ENCODE results near the gene COLEC11. TPM values are rescaled to one million over a fixed set of nuclear protein-coding genes. Genes with fewer than 3 reads are reported as not detected.

COLEC11 gene
- total RNA-seq, 2 experiments from 2014 or later = 1.7 TPM; not detected in 1

GRCh38 chr2:3633089-3633981 is 38.4 kb downstream of the COLEC11 start:
- intact Hi-C loops (cut with micrococcal nuclease; ENCODE audit: unreplicated experiment) = no loop called here
- H4K20me1 ChIP-seq (ENCODE audit: insufficient read depth, low read length) = no peaks in the 10 kb centered on the region
- no peaks in the 10 kb centered on the region for H3K36me3 ChIP-seq (ENCODE audit: insufficient read depth, low read length)
- H3K79me2 ChIP-seq (ENCODE audit: insufficient read depth, low read depth, low read length) = no peaks in the 10 kb centered on the region
- H3K4me2 ChIP-seq (ENCODE audit: low read length) = no peak overlapping the region
- no peak overlapping the region for H3K27ac ChIP-seq (ENCODE audit: low read depth, low read length, poor library complexity, severe bottlenecking)
- no peaks in the 10 kb centered on the region for H3K9me2 ChIP-seq (ENCODE audit: insufficient read depth, low read length)
- no peaks in the 10 kb centered on the region for H3K9me3 ChIP-seq (ENCODE audit: low read length)
- no peak overlapping the region for H2AFZ ChIP-seq (ENCODE audit: low read length)
- DNase-seq (ENCODE audit: low spot score) = no peak
- no peak overlapping the region for H3K4me3 ChIP-seq (ENCODE audit: low read depth, low read length, poor library complexity, severe bottlenecking)
- TF ChIP-seq CTCF (conservative IDR thresholded peaks at IDR 0.05; ENCODE audit: low read length) (no peak), EZH2phosphoT487 (IDR thresholded peaks at IDR 0.05; ENCODE audit: borderline replicate concordance, low read depth, low read length) (no peak)
- CTCF ChIA-PET (ENCODE audit: unreplicated experiment) = no interaction called here
- no TSS peak for BruUV-seq (replicated peaks)
- POLR2A ChIA-PET = no interaction called here
- H3K4me1 ChIP-seq (ENCODE audit: insufficient read depth, low read length, poor library complexity, severe bottlenecking) = no peaks in the 10 kb centered on the region

- H3K9me2 ChIP-seq (ENCODE audit: insufficient read depth, low read length) = no peaks in the 10 kb centered on the region
- no peaks in the 10 kb centered on the region for H3K79me2 ChIP-seq (ENCODE audit: insufficient read depth, low read depth, low read length)
- CTCF ChIA-PET (ENCODE audit: unreplicated experiment) = no interaction called here
- BruUV-seq (replicated peaks) = no TSS peak
- H4K20me1 ChIP-seq (ENCODE audit: insufficient read depth, low read length) = no peaks in the 10 kb centered on the region
- intact Hi-C loops (cut with micrococcal nuclease; ENCODE audit: unreplicated experiment) = no loop called here
- H3K36me3 ChIP-seq (ENCODE audit: insufficient read depth, low read length) = no peaks in the 10 kb centered on the region
- no peak for DNase-seq (ENCODE audit: low spot score)
- no peak overlapping the region for H3K4me2 ChIP-seq (ENCODE audit: low read length)
- H2AFZ ChIP-seq (ENCODE audit: low read length) = no peak overlapping the region
- POLR2A ChIA-PET = no interaction called here
- TF ChIP-seq CTCF (conservative IDR thresholded peaks at IDR 0.05; ENCODE audit: low read length) = no peak
- TF ChIP-seq EZH2phosphoT487 (IDR thresholded peaks at IDR 0.05; ENCODE audit: borderline replicate concordance, low read depth, low read length) = no peak
- H3K27ac ChIP-seq (ENCODE audit: low read depth, low read length, poor library complexity, severe bottlenecking) = no peak overlapping the region
- H3K4me1 ChIP-seq (ENCODE audit: insufficient read depth, low read length, poor library complexity, severe bottlenecking) = peaks cover 3% of the 10 kb centered on the region
- no peaks in the 10 kb centered on the region for H3K9me3 ChIP-seq (ENCODE audit: low read length)
- H3K4me3 ChIP-seq (ENCODE audit: low read depth, low read length, poor library complexity, severe bottlenecking) = no peak overlapping the region
Measured at GRCh38 chr2:3633982-3634595, 39.2 kb downstream of the COLEC11 start.

GRCh38 chr2:3634596-3635121 is 39.7 kb downstream of the COLEC11 start:
- peaks cover 3% of the 10 kb centered on the region for H3K4me1 ChIP-seq (ENCODE audit: insufficient read depth, low read length, poor library complexity, severe bottlenecking)
- H3K79me2 ChIP-seq (ENCODE audit: insufficient read depth, low read depth, low read length) = no peaks in the 10 kb centered on the region
- POLR2A ChIA-PET = no interaction called here
- no peak overlapping the region for H3K4me2 ChIP-seq (ENCODE audit: low read length)
- no peak overlapping the region for H3K27ac ChIP-seq (ENCODE audit: low read depth, low read length, poor library complexity, severe bottlenecking)
- BruUV-seq (replicated peaks) = no TSS peak
- H2AFZ ChIP-seq (ENCODE audit: low read length) = no peak overlapping the region
- H4K20me1 ChIP-seq (ENCODE audit: insufficient read depth, low read length) = no peaks in the 10 kb centered on the region
- no peak for DNase-seq (ENCODE audit: low spot score)
- H3K9me2 ChIP-seq (ENCODE audit: insufficient read depth, low read length) = no peaks in the 10 kb centered on the region
- CTCF ChIA-PET (ENCODE audit: unreplicated experiment) = no interaction called here
- no peaks in the 10 kb centered on the region for H3K9me3 ChIP-seq (ENCODE audit: low read length)
- intact Hi-C loops (cut with micrococcal nuclease; ENCODE audit: unreplicated experiment) = no loop called here
- TF ChIP-seq EZH2phosphoT487 (IDR thresholded peaks at IDR 0.05; ENCODE audit: borderline replicate concordance, low read depth, low read length) (no peak), CTCF (conservative IDR thresholded peaks at IDR 0.05; ENCODE audit: low read length) (no peak)
- no peaks in the 10 kb centered on the region for H3K36me3 ChIP-seq (ENCODE audit: insufficient read depth, low read length)
- H3K4me3 ChIP-seq (ENCODE audit: low read depth, low read length, poor library complexity, severe bottlenecking) = no peak overlapping the region

Measured in OCI-LY7 (cell line).